COLO829 (cell line): ENCODE measurements around the gene GABPB1.
"Not testable (repeated sequence)": the region's sequence is repeated elsewhere in the genome, so short reads cannot be mapped to it uniquely, and the experiment has no call there.

Experiments used
- DNase-seq: peaks from one replicate; pipeline ENCODE4 v3.0.0; 2012; ENCODE audit warnings: low spot score

GABPB1 gene

DNA sequence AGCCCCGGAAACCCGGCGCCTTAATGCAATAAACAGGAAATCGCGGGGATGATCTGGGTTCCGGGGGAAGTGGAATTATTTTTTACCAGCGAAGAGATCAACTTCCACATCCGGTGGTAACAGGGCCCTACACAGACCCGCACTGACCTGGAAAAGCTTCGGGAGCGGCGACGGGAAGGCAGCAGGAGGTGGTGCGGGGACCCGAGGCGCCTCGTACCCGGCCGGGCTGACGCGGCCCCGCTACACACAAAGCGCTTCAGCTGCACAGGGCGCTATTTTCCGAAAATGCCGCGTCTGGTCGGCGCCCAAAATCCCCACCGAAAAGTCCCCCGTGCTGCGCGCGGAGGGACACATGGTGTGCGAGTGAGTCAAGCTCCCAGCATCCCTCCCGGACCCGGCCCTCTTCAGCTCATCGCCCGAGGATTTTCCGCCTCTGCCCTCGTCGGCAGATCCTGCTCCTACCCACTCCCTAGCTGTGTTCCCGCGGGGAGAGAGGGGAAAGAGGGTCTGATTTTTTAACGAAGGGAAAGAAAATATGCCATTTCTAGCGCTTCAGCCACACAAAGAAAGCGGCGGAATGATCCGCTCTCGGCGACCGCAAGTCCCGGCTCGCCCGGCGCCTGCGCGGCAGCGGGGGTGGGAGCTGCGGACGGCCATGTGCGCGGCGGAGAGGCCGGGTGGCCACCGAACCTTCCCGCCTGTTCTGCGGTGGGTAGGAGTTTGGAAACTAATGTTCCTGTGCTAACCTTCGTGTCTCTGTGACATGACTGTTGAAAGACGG is at the start of gene GABPB1:
Gene GABPB1 (minus strand): TSS at position 361 of the 781 bp plus-strand sequence. CDS start 45,400 bp downstream, outside the sequence.
- peak; percentile 45 for DNase-seq

DNA sequence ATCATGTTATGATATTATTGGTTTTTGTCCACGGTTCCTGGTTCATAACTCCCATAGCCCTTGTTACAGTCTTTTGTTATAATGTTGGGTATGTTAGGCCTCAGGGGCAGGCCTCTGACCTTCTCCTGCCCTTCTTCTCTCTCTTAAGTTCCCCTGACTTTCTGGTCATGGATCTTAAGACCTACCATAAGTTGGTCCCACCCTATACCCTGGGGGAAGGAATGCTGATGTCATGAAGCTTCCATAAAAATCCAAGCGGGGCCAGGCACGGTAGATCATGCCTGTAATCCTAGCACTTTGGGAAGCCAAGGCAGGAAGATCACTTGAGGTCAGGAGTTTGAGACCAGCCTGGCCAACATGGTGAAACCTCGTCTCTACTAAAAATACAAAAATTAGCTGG is 36.6 kb upstream of the GABPB1 start:
- DNase-seq, result not testable (repeated sequence)

DNA sequence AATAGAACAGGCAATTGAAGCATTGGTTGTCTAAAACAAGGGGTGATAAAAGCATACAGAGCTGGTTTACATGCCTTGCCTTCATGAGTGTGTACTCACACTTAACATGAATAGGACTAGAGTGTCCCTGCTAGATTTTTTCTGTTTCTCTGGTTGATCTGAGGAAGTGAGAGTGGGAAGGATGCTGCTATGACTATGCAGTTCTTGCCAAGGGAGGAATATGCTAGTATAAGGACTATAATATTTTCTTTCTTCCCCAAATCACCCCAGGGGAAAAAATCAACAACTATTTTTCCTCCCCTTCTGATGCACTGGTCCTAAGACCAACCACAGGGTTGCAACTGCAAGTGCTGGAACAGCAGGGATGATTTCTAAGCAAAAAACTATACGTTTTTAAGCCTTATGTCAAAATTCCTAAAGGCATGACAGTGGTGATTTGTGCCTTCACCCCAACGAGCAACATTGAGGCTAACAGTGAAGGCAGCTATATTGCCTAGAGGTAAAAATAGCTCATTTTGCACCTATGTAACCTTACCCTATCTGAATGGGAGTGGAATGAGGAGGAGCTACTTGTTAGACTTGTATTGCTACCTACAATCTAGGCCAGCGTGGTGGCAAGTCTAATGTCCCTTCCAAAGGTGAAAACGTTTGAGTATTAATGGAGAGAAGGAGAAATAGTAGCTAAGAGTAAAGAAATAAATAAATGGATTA is 35.7 kb upstream of the GABPB1 start:
- no peak for DNase-seq

GRCh38 chr15:50382408-50382807 is 27.4 kb upstream of the GABPB1 start:
- not testable (repeated sequence) for DNase-seq

GRCh38 chr15:50381438-50381837 is 26.4 kb upstream of the GABPB1 start:
- no peak for DNase-seq

DNA sequence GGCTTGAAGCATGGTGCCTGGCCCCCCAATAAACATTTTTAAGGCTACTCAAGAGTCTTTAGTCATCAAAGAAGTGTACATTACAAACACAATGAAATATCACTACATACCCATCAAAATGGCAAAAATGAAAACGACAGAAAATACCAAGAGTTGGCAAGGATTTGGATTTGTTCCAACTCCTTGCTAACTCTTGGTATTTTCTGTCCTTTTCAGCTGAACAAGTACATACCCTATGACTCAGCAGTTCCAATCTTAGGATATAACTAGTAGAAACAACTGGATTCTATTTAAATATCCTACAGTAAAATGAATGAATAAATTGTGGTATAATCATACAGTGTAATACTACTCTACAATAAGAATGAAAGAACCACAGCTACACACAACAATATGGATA is 25.1 kb upstream of the GABPB1 start:
- DNase-seq, result no peak

- not testable (repeated sequence) for DNase-seq
Observed at GRCh38 chr15:50379413-50379812, 24.4 kb upstream of the GABPB1 start.

- no peak for DNase-seq
Observed at GRCh38 chr15:50378776-50379175, 23.8 kb upstream of the GABPB1 start.

DNA sequence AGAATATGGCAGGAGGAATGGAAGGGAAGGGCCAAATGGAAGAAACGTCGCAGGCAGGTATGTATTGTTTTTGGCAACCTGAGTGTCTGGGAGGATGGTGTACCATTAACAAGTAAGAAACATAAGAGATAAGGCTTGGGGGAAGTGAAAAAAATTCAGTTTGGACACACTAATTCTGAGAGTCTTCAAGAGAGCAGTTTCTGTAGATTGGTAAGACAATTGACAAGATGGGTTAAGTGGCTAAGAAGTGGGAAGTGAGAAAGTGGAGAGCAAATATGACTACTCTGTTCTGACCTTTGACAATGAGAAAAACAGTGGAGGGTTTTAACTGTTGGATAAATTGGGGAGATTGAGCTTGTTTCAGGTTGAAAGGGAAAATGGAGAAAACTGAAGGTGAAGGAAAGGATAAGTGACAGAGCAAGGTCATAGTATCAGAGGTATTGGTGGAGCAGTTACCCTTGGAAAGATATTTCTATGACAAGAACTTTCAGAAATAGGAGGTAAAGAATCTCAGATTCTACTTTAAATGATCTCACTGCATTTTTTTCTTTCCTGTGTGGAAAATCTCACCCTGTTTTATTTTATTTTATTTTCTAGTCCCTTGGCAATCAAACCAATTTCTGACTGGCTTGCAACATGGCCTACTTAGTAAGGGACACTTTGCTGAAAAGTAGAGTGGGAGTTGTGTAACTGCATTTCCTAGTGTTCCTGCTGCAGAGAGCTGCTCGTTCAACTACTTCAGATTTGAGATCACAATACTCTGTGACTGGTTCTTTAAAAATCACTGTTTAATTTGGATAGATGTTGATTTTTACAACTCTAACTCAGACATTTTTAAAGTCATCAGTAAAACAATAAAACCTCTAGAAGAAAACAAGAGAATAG is 23.1 kb upstream of the GABPB1 start:
- DNase-seq, result no peak

DNA sequence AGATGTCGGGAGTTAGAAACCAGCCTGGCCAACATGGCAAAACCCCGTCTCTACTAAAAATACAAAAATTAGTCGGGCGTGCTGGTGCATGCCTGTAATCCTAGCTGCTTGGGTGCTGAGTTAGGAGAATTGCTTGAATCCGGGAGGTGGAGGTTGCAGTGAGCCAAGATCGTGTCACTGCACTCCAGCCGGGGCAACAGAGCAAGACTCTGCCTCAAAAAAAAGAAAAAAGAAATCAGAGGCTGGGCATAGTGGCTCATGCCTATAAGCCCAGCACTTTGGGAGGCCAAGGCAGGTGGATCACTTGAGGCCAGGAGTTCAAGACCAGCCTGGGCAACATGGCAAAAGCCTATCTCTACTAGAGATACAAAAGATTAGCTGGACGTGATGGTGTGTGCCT is 14.6 kb upstream of the GABPB1 start:
- DNase-seq, result not testable (repeated sequence)

GRCh38 chr15:50365971-50366370 is 11.0 kb upstream of the GABPB1 start:
- no peak for DNase-seq

- DNase-seq, result no peak
Observed at GRCh38 chr15:50365570-50365969, 10.6 kb upstream of the GABPB1 start.

- DNase-seq, result no peak
Observed at GRCh38 chr15:50363612-50364011, 8.6 kb upstream of the GABPB1 start.

DNA sequence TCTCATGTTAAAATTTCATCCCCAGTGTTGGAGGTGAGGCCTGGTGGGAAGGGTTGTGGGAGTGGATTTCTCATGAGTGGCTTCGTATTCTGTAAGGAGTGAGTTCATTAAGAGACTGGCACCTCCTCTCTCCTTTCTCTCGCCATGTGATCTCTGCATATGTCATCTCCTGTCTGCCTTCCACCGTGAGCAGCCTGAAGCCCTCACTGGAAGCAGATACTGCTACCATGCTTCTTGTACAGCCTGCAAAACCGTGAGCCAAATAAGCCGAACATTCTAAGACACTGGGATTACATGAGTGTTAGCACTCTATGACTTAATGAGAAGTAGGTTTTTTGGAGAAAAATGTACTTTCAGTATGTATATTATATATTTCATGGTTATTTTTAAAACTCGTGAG is 6.8 kb upstream of the GABPB1 start:
- DNase-seq, result no peak

DNA sequence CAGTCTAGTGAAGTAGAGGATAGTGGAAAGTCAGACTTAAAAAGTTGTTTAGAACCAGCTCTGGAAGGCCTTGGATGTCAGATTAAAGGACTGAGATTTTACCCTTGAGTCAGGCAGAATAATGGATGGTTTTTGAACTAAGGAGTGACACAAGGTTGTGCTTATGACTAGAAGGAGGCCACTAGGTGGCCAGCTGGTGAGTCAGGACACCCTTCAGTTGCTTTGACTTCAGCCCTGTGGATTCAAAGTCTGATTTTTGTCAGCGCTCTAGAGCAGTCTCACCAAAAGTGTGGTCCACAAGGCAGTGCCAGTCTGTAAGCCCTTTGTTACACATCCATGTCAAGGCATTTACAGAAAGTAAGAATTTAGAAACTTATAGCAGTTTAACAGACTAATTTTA is 3.8 kb upstream of the GABPB1 start:
- no peak for DNase-seq

- DNase-seq, result no peak
Observed at GRCh38 chr15:50355980-50356379, 982 bp upstream of the GABPB1 start.

GRCh38 chr15:50355619-50355905 is 564 bp upstream of the GABPB1 start:
- DNase-seq, result no peak

- peak; percentile 38 for DNase-seq
Observed at GRCh38 chr15:50353975-50354837, 792 bp downstream of the GABPB1 start.

DNA sequence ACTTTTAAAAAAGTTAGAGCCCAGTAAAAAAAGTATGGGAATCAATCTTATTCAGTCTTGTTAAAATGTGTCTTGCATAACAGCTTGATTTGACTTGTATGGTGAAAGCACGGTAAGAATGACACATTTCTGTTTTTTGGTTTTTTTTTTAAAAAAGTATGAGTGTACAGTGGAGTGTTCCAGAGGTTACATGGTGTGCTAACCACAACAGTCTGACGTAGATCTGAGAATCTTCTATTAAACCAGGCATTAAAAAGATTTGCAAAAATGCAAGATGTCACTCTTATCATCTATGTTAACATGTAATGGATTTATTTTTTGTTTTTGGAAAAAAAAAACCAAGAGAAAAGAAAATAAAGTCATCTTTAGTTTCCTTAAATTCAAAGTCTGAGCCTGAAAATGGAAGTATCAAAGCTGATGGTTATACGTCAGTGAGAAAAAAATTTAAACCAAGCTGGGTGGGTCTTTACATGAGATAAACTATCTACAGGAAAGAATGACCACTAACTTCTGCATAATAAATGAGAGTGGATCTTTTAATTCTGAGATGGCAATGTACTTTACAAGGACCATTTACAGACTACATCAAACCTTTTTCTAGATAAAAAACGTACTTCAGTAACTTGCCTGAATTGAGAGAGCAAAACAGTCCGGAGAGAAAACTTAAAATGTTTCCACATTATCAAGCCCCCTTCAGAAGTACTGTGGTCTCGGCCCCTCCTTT is 1.6 kb downstream of the GABPB1 start:
- no peak for DNase-seq

DNA sequence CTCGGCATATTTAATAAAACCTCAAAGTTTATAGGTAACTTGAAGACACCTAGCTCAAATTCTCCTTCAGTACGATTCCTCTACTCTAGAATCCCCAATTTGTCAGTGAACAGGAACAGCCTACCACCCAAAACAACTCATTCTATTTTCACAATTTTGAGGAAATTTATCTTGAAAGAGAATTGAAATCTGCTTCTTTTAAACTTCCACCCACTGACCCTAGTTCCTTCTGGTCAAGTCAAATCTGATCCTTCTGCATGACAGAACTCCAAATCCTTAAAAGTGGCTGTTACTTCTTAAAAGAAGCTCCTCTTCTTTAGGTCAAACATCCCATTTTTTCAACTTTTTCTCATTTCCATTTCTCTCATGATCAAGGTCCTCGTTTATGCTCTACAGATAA is 4.4 kb downstream of the GABPB1 start:
- no peak for DNase-seq

GRCh38 chr15:50345298-50345697 is 9.7 kb downstream of the GABPB1 start:
- no peak for DNase-seq
